HG02973 (cell line): ENCODE measurements around the gene GGT5.
"Not testable (repeated sequence)": the region's sequence is repeated elsewhere in the genome, so short reads cannot be mapped to it uniquely, and the experiment has no call there.

Experiments
- ATAC-seq: cut with Tn5 transposase; IDR thresholded peaks from one replicate; pipeline ENCODE4 v1.9.1; 2021; ENCODE audit warnings: moderate library complexity; ENCODE audit not compliant: unreplicated experiment

Gene GGT5

DNA sequence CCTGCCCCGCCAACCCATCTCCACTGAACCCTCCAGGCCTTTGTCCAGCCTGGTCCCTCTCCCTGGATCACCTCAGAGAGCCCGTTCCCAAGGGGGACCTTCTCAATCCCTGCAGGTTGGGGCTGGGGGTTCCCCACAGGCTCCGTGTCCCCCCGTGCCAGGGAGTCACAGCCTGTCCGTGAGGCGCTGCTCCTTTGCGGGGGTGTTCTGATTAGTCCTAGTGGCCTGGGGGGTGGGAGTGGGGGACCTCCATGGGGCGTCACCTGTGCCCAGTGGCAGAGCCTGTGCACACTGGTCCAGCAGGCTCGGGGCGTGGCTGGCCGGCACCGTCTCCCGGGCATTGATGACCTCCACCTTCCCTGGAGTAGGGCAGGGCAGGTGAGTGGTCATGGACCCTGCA is 11.6 kb downstream of the GGT5 start:
- no peak for ATAC-seq

DNA sequence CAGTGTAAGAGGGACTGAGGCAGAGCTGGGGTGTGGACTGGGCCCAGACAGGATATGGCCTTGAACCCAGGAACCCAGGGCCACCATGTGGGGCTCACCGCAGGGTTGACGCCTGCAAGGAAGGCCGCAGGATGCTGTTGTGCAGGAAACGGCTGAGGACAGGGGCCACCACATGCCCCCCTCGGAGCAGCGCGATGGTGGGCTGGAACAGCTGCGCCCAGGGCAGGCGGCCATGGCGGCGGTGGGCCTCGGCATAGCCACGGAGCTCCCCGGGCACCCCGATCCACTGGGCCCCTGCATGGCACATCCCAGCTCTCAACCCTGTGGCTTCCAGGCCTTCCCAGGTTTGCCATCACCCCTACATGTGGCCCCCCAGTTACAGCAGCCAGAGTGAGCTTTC is 12.2 kb downstream of the GGT5 start:
- ATAC-seq: no peak

DNA sequence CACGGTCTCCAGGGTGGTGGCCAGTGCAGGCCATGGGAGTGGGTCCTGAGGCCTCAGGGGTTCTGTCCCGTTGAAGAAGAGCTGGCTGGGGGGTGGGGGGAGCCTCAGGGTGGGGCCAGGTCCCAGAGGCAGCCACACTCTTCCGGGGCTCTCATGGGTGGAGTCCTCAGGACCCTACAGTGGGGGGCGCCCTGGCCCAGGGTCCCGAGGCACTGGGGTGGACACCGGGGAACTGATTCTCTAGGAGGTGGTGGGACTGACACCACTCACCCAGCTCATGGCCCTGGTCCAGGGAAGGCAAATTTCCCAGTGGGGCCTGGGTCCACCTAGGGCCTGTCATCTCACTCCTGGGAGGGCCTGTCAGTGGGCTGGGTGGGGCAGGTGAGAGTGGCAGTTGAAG is 12.8 kb downstream of the GGT5 start:
- no peak for ATAC-seq

DNA sequence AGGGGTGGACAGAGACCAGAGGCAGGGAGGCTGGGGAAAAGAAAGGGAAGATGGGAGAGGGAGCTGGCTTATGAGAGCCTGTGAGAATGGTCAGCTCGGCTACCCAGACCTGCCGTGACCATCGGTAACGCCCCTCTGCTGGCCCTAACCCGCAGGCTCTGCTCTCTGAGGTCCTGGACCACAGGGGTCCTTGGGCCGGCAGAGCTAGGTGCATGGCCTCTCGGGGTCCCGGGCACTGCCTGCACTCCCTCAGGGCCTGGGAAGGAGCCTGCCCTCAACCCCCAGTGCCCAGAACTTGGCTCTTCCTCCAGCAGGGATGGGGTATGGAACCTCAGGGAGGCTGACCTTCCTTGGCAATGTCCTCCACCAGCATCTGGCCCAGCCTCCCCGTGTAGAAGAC is 13.2 kb downstream of the GGT5 start:
- no peak for ATAC-seq

GRCh38 chr22:24230911-24231656 is 13.8 kb downstream of the GGT5 start:
- no peak for ATAC-seq

- no peak for ATAC-seq
Observed at GRCh38 chr22:24225951-24226350, 18.9 kb downstream of the GGT5 start.

DNA sequence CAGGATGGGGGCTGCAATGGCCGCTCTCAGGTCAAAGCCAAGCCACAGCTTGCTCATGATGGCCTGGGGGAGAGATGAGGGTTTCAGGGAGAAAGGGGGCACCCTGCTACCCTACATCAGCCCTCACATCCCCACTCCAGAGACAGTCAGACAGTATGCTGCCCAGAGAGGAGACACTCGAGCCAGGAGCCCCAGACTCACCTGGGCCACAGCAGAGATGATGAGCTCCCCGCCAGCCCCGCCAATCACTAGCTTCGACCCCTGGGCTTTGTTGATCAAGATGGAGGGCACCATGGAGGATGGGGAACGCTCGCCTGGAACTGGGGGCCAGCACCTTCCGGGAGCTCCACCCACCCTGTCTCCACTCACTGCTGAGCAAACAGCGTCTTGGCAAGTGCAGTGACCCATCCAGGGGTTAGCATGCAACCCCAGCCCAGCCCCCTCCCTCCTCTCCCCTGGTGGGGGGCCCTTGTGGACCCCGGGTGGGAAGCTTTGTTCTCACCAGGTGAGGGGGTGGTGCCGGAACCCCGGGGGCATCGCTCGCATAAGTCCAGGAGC is 19.8 kb downstream of the GGT5 start:
- ATAC-seq: no peak

- no peak for ATAC-seq
Observed at GRCh38 chr22:24224468-24224867, 20.4 kb downstream of the GGT5 start.

GRCh38 chr22:24219750-24220149 is 25.1 kb downstream of the GGT5 start:
- ATAC-seq: no peak

DNA sequence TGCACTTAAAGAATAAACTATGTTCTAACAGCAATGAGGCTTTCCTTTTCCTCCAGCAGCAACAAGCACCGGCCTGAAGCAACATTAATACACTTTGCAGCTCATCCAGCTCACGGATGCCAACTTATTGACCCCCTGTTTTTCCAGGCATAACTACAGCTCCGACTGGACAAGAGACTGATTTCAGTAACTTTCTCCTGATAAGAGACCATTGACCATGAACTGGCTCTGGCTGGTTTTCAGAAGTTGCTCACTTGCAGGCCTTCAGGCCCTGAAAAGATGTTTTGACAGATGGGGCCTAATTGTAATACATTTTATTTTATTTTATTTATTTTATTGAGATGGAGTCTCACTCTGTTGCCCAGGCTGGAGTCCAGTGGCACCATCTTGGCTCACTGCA is 27.5 kb downstream of the GGT5 start:
- no peak for ATAC-seq

DNA sequence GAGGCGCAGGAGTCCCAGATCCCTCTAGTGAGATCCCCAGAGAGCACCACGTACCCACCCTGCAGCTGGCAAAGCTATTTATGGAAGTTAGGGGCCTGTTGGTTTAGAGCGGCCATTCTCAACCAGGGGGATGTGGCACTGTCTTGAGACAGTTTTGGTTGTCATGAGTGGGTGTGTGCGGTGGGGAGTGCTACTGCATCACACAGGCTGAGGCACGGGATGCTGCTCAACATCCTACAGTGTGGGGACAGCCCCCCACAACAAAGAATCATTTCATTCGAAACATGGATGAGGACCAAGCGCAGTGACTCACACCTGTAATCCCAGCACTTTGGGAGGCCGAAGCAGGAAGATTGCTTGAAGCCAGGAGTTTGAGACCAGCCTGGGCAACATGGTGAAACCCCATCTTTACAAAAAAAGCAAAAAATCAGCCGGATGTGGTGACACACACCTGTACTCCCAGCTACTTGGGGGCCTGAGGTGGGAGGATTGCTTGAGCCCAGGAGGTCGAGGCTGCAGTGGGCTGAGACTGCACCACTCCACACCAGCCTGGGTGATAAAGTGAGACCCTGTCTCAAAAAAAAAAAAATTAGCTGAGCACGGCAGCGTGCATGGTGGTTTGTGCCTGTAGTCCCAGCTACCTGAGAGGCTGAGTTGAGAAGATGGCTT is 28.2 kb downstream of the GGT5 start:
- ATAC-seq: no peak

- no peak for ATAC-seq
Observed at GRCh38 chr22:24214467-24215285, 30.2 kb downstream of the GGT5 start.

- not testable (repeated sequence) for ATAC-seq
Observed at GRCh38 chr22:24213111-24213510, 31.8 kb downstream of the GGT5 start.

DNA sequence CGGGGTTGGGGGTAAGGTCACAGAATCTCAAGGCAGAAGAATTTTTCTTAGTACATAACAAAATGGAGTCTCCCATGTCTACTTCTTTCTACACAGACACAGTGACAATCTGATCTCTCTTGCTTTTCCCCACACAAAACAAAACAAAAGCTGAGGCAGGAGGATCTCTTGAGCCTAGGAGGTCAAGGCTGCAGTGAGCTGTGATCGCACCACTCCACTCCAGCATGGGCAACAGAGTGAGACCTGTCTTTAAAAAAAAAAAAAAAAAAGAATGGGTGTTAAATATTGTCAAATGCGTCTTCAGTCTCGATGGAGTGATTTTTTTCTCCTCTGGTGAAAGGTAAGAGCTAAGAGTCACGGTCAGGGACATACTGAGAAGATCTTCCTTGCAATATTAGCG is 33.2 kb downstream of the GGT5 start:
- ATAC-seq: not testable (repeated sequence)

DNA sequence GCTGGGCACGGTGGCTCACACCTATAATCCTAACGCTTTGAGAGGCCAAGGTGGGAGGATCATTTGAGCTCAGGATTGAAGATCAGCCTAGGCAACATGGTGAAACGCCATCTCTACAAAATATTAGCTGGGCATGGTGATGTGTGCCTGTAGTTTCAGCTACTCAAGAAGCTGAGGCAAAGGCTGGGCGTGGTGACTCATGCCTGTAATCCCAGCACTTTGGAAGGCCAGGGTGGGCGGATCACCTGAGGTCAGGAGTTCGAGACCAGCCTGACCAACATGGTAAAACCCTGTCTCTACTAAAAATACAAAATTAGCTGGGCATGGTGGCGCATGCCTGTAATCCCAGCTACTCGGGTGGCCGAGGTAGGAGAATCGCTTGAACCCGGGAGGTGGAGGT is 34.5 kb downstream of the GGT5 start:
- ATAC-seq: not testable (repeated sequence)

DNA sequence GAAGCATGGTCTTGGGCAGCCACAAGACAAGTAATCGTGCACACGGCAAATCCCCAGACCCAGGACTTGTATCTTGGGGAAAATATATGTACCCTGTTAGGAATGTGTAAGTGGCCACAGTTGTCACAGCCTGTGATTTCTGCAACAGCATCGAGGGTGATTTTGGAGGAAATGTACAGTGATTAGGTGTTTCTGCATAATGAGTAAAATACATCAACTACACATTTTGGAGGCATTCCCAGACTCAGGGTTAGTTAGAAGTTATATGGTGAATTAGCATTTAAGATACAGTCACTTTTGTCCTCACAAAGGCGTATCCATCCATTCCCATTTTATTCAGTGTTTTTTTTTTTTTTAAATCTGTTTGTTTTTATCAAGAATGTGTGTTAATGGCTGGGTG is 35.2 kb downstream of the GGT5 start:
- ATAC-seq: no peak

- no peak for ATAC-seq
Observed at GRCh38 chr22:24209016-24209415, 35.9 kb downstream of the GGT5 start.

GRCh38 chr22:24208012-24208749 is 36.7 kb downstream of the GGT5 start:
- ATAC-seq: no peak

GRCh38 chr22:24207264-24208011 is 37.4 kb downstream of the GGT5 start:
- no peak for ATAC-seq
